ENCODE results near the gene CALHM6.
"Not testable (repeated sequence)": the region's sequence is repeated elsewhere in the genome, so short reads cannot be mapped to it uniquely, and the experiment has no call there.

CALHM6 gene

DNA sequence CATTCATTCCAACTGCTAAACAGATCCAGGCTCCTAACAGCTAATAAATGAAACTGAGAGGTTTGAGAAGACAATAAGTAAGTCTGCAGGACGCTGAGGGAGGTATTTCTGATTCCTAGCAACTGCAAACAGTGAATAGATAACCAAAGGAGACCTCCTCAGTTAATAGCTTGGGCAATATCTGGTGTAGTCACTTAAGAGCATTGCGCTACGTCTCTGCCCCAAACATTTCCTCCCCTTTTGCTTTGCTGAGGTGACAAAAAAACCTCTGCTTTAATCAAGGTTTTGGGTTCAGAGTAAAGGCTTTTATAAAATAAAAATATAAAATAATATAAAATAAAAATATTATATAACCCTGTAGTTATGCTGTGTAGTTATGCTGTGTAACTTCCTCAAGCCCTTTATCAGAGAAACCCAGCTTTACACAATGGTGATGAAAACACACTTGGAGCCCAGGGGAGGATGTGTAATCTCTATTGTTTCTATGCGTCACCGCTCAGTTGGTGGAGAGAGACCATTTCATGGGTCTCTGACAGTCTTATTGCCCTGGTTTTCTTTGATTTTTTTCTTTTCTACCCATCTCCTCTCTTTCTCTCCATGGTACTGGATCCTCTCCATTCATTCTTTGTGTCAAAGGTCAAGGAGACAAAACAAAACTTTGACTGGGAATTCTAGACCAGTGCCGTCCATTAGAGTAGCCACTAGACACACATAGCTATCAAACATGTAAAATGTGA lies 31.3 kb downstream of the CALHM6 start:
- TF ChIP-seq EZH2phosphoT487 (conservative IDR thresholded peaks at IDR 0.05; ENCODE audit: low read length): no peak
- TF ChIP-seq, protein P1, sequence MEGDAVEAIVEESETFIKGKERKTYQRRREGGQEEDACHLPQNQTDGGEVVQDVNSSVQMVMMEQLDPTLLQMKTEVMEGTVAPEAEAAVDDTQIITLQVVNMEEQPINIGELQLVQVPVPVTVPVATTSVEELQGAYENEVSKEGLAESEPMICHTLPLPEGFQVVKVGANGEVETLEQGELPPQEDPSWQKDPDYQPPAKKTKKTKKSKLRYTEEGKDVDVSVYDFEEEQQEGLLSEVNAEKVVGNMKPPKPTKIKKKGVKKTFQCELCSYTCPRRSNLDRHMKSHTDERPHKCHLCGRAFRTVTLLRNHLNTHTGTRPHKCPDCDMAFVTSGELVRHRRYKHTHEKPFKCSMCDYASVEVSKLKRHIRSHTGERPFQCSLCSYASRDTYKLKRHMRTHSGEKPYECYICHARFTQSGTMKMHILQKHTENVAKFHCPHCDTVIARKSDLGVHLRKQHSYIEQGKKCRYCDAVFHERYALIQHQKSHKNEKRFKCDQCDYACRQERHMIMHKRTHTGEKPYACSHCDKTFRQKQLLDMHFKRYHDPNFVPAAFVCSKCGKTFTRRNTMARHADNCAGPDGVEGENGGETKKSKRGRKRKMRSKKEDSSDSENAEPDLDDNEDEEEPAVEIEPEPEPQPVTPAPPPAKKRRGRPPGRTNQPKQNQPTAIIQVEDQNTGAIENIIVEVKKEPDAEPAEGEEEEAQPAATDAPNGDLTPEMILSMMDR (IDR thresholded peaks at IDR 0.05; ENCODE audit: insufficient read depth, low read length, poor library complexity, severe bottlenecking): no peak
- no peak overlapping the region for H3K4me3 ChIP-seq (ENCODE audit: insufficient read depth, low read length, poor library complexity, severe bottlenecking)
- no peaks in the 10 kb centered on the region for H3K27me3 ChIP-seq (ENCODE audit: low read length)
- no peak overlapping the region for H2AFZ ChIP-seq (ENCODE audit: low read depth, low read length, severe bottlenecking)
- no peaks in the 10 kb centered on the region for H3K36me3 ChIP-seq (ENCODE audit: low read length)
- no peak overlapping the region for H3K27ac ChIP-seq (ENCODE audit: low read depth, low read length)
- H4K20me1 ChIP-seq (ENCODE audit: low read depth, low read length): no peaks in the 10 kb centered on the region
- no peaks in the 10 kb centered on the region for H3K9me3 ChIP-seq (ENCODE audit: insufficient read depth, low read length)
- H3K79me2 ChIP-seq (ENCODE audit: insufficient read depth, low read length): no peaks in the 10 kb centered on the region
- no peak overlapping the region for H3K4me2 ChIP-seq (ENCODE audit: low read depth, low read length, poor library complexity, severe bottlenecking)
- no peaks in the 10 kb centered on the region for H3K9me2 ChIP-seq (replicated peaks; ENCODE audit: insufficient read depth, low read length)
- H3F3A ChIP-seq (ENCODE audit: insufficient read depth): no peaks in the 10 kb centered on the region
- no peak overlapping the region for H3K9ac ChIP-seq (ENCODE audit: low read length)

DNA sequence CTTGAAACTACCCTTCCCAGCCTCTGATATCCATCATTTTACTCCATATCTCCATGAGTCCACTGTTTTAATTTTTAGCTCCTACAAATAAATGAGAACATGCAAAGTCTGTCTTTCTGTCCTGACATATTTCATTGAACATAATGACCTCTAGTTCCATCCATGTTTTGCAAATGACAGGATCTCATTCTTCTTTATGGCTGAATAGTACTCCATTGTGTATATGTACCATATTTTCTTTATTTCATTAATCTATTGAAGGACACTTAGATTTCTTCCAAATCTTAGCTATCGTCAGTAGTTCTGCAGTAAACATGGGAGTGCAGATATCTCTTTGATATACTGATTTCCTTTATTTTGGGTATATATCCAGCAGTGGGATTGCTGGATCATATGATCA lies 34.0 kb downstream of the CALHM6 start:
- H3K79me2 ChIP-seq (ENCODE audit: insufficient read depth, low read length); H3K27me3 ChIP-seq (ENCODE audit: low read length); H3K9me2 ChIP-seq (replicated peaks; ENCODE audit: insufficient read depth, low read length); H3K27ac ChIP-seq (ENCODE audit: low read depth, low read length); H3F3A ChIP-seq (ENCODE audit: insufficient read depth); H4K20me1 ChIP-seq (ENCODE audit: low read depth, low read length); H3K36me3 ChIP-seq (ENCODE audit: low read length); H2AFZ ChIP-seq (ENCODE audit: low read depth, low read length, severe bottlenecking); H3K9me3 ChIP-seq (ENCODE audit: insufficient read depth, low read length); H3K4me3 ChIP-seq (ENCODE audit: insufficient read depth, low read length, poor library complexity, severe bottlenecking); H3K9ac ChIP-seq (ENCODE audit: low read length); H3K4me2 ChIP-seq (ENCODE audit: low read depth, low read length, poor library complexity, severe bottlenecking): not testable (repeated sequence)

DNA sequence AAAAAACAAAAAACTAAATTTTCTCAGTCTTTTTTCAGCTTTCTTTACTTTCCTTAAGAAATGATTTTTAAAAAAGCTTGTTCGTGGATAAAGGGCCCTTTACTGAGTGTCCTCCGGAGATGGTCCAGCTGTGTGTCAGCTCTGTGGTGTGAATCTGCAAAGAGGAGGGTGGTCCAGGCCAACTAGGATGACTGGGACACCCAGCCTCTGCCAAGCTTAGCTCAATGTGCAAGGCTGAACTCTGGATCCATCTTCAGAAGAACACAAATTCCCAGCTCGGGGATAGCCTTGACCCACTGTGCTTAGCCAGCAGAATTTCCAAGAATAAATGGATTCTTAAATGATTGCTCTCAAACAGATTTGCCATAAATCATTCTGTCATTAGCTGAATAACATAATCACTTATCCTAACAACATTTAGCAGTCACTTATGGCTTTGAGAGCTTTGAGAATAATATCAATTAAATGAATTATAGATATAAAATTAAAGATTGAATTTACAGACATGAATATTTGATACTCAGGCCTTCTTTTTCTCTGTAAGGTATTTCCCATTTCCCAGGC lies 36.0 kb downstream of the CALHM6 start:
- Histone ChIP-seq H2AFZ (ENCODE audit: low read depth, low read length, severe bottlenecking) (no peak overlapping the region), H3K9me3 (ENCODE audit: insufficient read depth, low read length) (no peaks in the 10 kb centered on the region), H3K4me2 (ENCODE audit: low read depth, low read length, poor library complexity, severe bottlenecking) (no peak overlapping the region), H3K27me3 (ENCODE audit: low read length) (no peaks in the 10 kb centered on the region), H3K4me3 (ENCODE audit: insufficient read depth, low read length, poor library complexity, severe bottlenecking) (no peak overlapping the region), H3K36me3 (ENCODE audit: low read length) (no peaks in the 10 kb centered on the region), H3K27ac (ENCODE audit: low read depth, low read length) (no peak overlapping the region), H4K20me1 (ENCODE audit: low read depth, low read length) (no peaks in the 10 kb centered on the region), H3K79me2 (ENCODE audit: insufficient read depth, low read length) (no peaks in the 10 kb centered on the region), H3K9ac (ENCODE audit: low read length) (no peak overlapping the region), H3K9me2 (replicated peaks; ENCODE audit: insufficient read depth, low read length) (no peaks in the 10 kb centered on the region), H3F3A (ENCODE audit: insufficient read depth) (no peaks in the 10 kb centered on the region)
- TF ChIP-seq EZH2phosphoT487 (conservative IDR thresholded peaks at IDR 0.05; ENCODE audit: low read length): no peak
- TF ChIP-seq, protein P1 (IDR thresholded peaks at IDR 0.05; ENCODE audit: insufficient read depth, low read length, poor library complexity, severe bottlenecking): no peak

DNA sequence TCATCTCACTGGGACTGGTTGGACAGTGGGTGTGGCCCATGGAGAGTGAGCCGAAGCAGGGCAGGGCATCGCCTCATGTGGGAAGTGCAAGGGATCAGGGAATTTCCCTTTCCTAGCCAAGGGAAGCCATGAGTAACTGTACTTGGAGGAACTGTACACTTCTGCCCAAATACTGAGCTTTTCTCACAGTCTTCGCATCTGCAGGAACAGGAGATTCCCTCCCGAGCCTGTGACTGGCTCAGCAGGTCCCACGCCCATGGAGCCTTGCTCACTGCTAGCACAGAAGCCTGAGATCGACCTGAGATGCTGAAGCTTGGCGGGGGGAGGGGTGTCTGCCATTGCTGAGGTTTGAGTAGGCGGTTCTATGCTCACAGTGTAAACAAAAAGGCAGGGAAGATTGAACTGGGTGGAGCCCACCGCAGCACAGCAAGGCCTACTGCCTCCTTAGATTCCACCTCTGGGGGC lies 39.8 kb downstream of the CALHM6 start:
- TF ChIP-seq, protein P1 (IDR thresholded peaks at IDR 0.05; ENCODE audit: insufficient read depth, low read length, poor library complexity, severe bottlenecking): no peak
- no peak for TF ChIP-seq EZH2phosphoT487 (conservative IDR thresholded peaks at IDR 0.05; ENCODE audit: low read length)
- Histone ChIP-seq H3K4me2 (ENCODE audit: low read depth, low read length, poor library complexity, severe bottlenecking) (no peak overlapping the region), H3K36me3 (ENCODE audit: low read length) (no peaks in the 10 kb centered on the region), H3K4me3 (ENCODE audit: insufficient read depth, low read length, poor library complexity, severe bottlenecking) (no peak overlapping the region), H3K9me3 (ENCODE audit: insufficient read depth, low read length) (no peaks in the 10 kb centered on the region), H3K27me3 (ENCODE audit: low read length) (no peaks in the 10 kb centered on the region), H3K9ac (ENCODE audit: low read length) (no peak overlapping the region), H2AFZ (ENCODE audit: low read depth, low read length, severe bottlenecking) (no peak overlapping the region), H3K27ac (ENCODE audit: low read depth, low read length) (no peak overlapping the region), H3F3A (ENCODE audit: insufficient read depth) (no peaks in the 10 kb centered on the region), H4K20me1 (ENCODE audit: low read depth, low read length) (no peaks in the 10 kb centered on the region), H3K9me2 (replicated peaks; ENCODE audit: insufficient read depth, low read length) (no peaks in the 10 kb centered on the region), H3K79me2 (ENCODE audit: insufficient read depth, low read length) (no peaks in the 10 kb centered on the region)
